Measurements from ENCODE around the gene DTNBP1. TPM values are rescaled to one million over a fixed set of nuclear protein-coding genes. Genes with fewer than 3 reads are reported as not detected.

Gene DTNBP1
- total and polyA plus RNA-seq, 2 donors (not counting 1 experiment from before 2014, with no cell fraction given): 9.9 to 13.6 TPM

- H3K27ac ChIP-seq (ENCODE audit: insufficient read depth, low read length): no peak overlapping the region
- H3K4me2 ChIP-seq (ENCODE audit: extremely low read depth, insufficient read depth, low read length): no peak overlapping the region
- H4K20me1 ChIP-seq (ENCODE audit: control insufficient read depth, extremely low read depth, insufficient read depth, low read length): no peaks in the 10 kb centered on the region
- no peak overlapping the region for H3K9ac ChIP-seq (ENCODE audit: insufficient read depth, low read length)
- H3K79me2 ChIP-seq (ENCODE audit: control insufficient read depth, insufficient read depth, low read length): no peaks in the 10 kb centered on the region
- no peaks in the 10 kb centered on the region for H3K27me3 ChIP-seq (ENCODE audit: control insufficient read depth, insufficient read depth, low read length)
- no peaks in the 10 kb centered on the region for H3K36me3 ChIP-seq (ENCODE audit: control insufficient read depth, insufficient read depth, low read length)
- no peaks in the 10 kb centered on the region for H3K4me1 ChIP-seq (ENCODE audit: control insufficient read depth, extremely low read depth, insufficient read depth, low read length)
- no peaks in the 10 kb centered on the region for H3K9me3 ChIP-seq (ENCODE audit: control insufficient read depth, insufficient read depth, low read depth, low read length)
- H2AFZ ChIP-seq (ENCODE audit: low read length): no peak overlapping the region
- DNase-seq (ENCODE audit: low read depth in 2 of 2): no peak
- TF ChIP-seq EZH2 (IDR thresholded peaks at IDR 0.05; ENCODE audit: low read length, missing control alignments): no peak
- no peak for TF ChIP-seq CTCF (conservative IDR thresholded peaks at IDR 0.05 in 1 of 2, IDR thresholded peaks at IDR 0.05 in 1 of 2; ENCODE audit: low read depth in 1 of 2, low read length in 2 of 2)
- no peak overlapping the region for H3K4me3 ChIP-seq (replicated peaks in 1 of 4; ENCODE audit: control extremely low read depth in 1 of 4, insufficient read depth in 1 of 4, low read depth in 3 of 4, low read length in 4 of 4)
These were observed 126.5 kb downstream of the DTNBP1 start for GRCh38 chr6:15536198-15536955.

- no peak for DNase-seq (ENCODE audit: low read depth in 2 of 2)
- Histone ChIP-seq H4K20me1 (ENCODE audit: control insufficient read depth, extremely low read depth, insufficient read depth, low read length) (no peaks in the 10 kb centered on the region), H3K4me1 (ENCODE audit: control insufficient read depth, extremely low read depth, insufficient read depth, low read length) (no peaks in the 10 kb centered on the region), H3K27me3 (ENCODE audit: control insufficient read depth, insufficient read depth, low read length) (no peaks in the 10 kb centered on the region), H3K36me3 (ENCODE audit: control insufficient read depth, insufficient read depth, low read length) (no peaks in the 10 kb centered on the region), H3K4me2 (ENCODE audit: extremely low read depth, insufficient read depth, low read length) (no peak overlapping the region), H3K4me3 (replicated peaks in 1 of 4; ENCODE audit: control extremely low read depth in 1 of 4, insufficient read depth in 1 of 4, low read depth in 3 of 4, low read length in 4 of 4) (no peak overlapping the region), H2AFZ (ENCODE audit: low read length) (no peak overlapping the region), H3K79me2 (ENCODE audit: control insufficient read depth, insufficient read depth, low read length) (no peaks in the 10 kb centered on the region), H3K9ac (ENCODE audit: insufficient read depth, low read length) (no peak overlapping the region), H3K9me3 (ENCODE audit: control insufficient read depth, insufficient read depth, low read depth, low read length) (no peaks in the 10 kb centered on the region), H3K27ac (ENCODE audit: insufficient read depth, low read length) (no peak overlapping the region)
- TF ChIP-seq EZH2 (IDR thresholded peaks at IDR 0.05; ENCODE audit: low read length, missing control alignments): no peak
- TF ChIP-seq CTCF (conservative IDR thresholded peaks at IDR 0.05 in 1 of 2, IDR thresholded peaks at IDR 0.05 in 1 of 2; ENCODE audit: low read depth in 1 of 2, low read length in 2 of 2): no peak
These were observed 127.2 kb downstream of the DTNBP1 start for GRCh38 chr6:15535495-15536197.

GRCh38 chr6:15534974-15535373, 127.9 kb downstream of the DTNBP1 start:
- Histone ChIP-seq H2AFZ (ENCODE audit: low read length) (no peak overlapping the region), H3K4me1 (ENCODE audit: control insufficient read depth, extremely low read depth, insufficient read depth, low read length) (no peaks in the 10 kb centered on the region), H3K36me3 (ENCODE audit: control insufficient read depth, insufficient read depth, low read length) (no peaks in the 10 kb centered on the region), H3K27ac (ENCODE audit: insufficient read depth, low read length) (no peak overlapping the region), H3K27me3 (ENCODE audit: control insufficient read depth, insufficient read depth, low read length) (no peaks in the 10 kb centered on the region), H3K79me2 (ENCODE audit: control insufficient read depth, insufficient read depth, low read length) (no peaks in the 10 kb centered on the region), H3K4me3 (replicated peaks in 1 of 4; ENCODE audit: control extremely low read depth in 1 of 4, insufficient read depth in 1 of 4, low read depth in 3 of 4, low read length in 4 of 4) (no peak overlapping the region), H3K9me3 (ENCODE audit: control insufficient read depth, insufficient read depth, low read depth, low read length) (no peaks in the 10 kb centered on the region), H3K4me2 (ENCODE audit: extremely low read depth, insufficient read depth, low read length) (no peak overlapping the region), H3K9ac (ENCODE audit: insufficient read depth, low read length) (no peak overlapping the region), H4K20me1 (ENCODE audit: control insufficient read depth, extremely low read depth, insufficient read depth, low read length) (no peaks in the 10 kb centered on the region)
- TF ChIP-seq CTCF (conservative IDR thresholded peaks at IDR 0.05 in 1 of 2, IDR thresholded peaks at IDR 0.05 in 1 of 2; ENCODE audit: low read depth in 1 of 2, low read length in 2 of 2): no peak
- no peak for TF ChIP-seq EZH2 (IDR thresholded peaks at IDR 0.05; ENCODE audit: low read length, missing control alignments)
- DNase-seq (ENCODE audit: low read depth in 2 of 2): no peak
